Fibroblast of lung (primary cell): ENCODE data around the gene SLC35A4. TPM values are rescaled to one million over a fixed set of nuclear protein-coding genes. Genes with fewer than 3 reads are reported as not detected.

Source experiments
- DNase-seq, 2 donors: peaks; one replicate each; pipeline versions ENCODE4 v3.0.0 to v3.0.0-alpha.2; 2010; ENCODE audit warnings: low read depth in 2 of 2
- H2AFZ ChIP-seq: 2 replicates; pipeline ENCODE4 v1.5.1; 2012; ENCODE audit warnings: low read length, control low read depth, inconsistent platforms
- H3K27ac ChIP-seq: 2 replicates; pipeline ENCODE4 v1.5.1; 2011; ENCODE audit warnings: low read length, control low read depth; ENCODE audit not compliant: insufficient read depth
- H3K27me3 ChIP-seq: 2 replicates; pipeline ENCODE4 v1.5.1; 2011; ENCODE audit warnings: mild to moderate bottlenecking, low read length; ENCODE audit not compliant: control insufficient read depth, insufficient read depth
- H3K36me3 ChIP-seq: 2 replicates; pipeline ENCODE4 v1.5.1; 2011; ENCODE audit warnings: low read length; ENCODE audit not compliant: control insufficient read depth, insufficient read depth
- H3K4me1 ChIP-seq: 2 replicates; pipeline ENCODE4 v1.5.1; 2011; ENCODE audit warnings: low read length; ENCODE audit not compliant: control insufficient read depth, insufficient read depth; ENCODE audit errors: extremely low read depth
- H3K4me2 ChIP-seq: 2 replicates; pipeline ENCODE4 v1.5.1; 2011; ENCODE audit warnings: low read length, control low read depth; ENCODE audit not compliant: insufficient read depth; ENCODE audit errors: extremely low read depth
- H3K4me3 ChIP-seq, 4 experiments: fragments of 200-600 bp in 1 of 4; sonication (generic) in 1 of 4; replicated peaks in 1 of 4; 2 replicates each; pipeline ENCODE4 v1.5.1; 2011 to 2016; ENCODE audit warnings: low read length in 4 of 4, low read depth in 3 of 4, mild to moderate bottlenecking in 3 of 4, control low read depth in 2 of 4, inconsistent platforms in 1 of 4, mixed read lengths in 1 of 4; ENCODE audit not compliant: insufficient read depth in 1 of 4; ENCODE audit errors: control extremely low read depth in 1 of 4
- H3K79me2 ChIP-seq: 2 replicates; pipeline ENCODE4 v1.5.1; 2012; ENCODE audit warnings: mild to moderate bottlenecking, low read length, inconsistent platforms; ENCODE audit not compliant: control insufficient read depth, insufficient read depth
- H3K9ac ChIP-seq: 2 replicates; pipeline ENCODE4 v1.5.1; 2011; ENCODE audit warnings: mild to moderate bottlenecking, low read length, control low read depth; ENCODE audit not compliant: insufficient read depth
- H3K9me3 ChIP-seq: 2 replicates; pipeline ENCODE4 v1.5.1; 2012; ENCODE audit warnings: low read depth, low read length; ENCODE audit not compliant: control insufficient read depth, insufficient read depth
- H4K20me1 ChIP-seq: 2 replicates; pipeline ENCODE4 v1.5.1; 2011; ENCODE audit warnings: low read length; ENCODE audit not compliant: control insufficient read depth, insufficient read depth; ENCODE audit errors: extremely low read depth
- EZH2 ChIP-seq: IDR thresholded peaks from 2 replicates; pipeline ENCODE4 v1.5.1; 2012; ENCODE audit warnings: low read length, control low read depth, mild to moderate bottlenecking; ENCODE audit errors: missing control alignments
- polyA plus RNA-seq, 2 donors: library from polyadenylated mRNA; depleted of rRNA in 1 of 2; stranded (reverse) in 1 of 2; unstranded in 1 of 2; fragments of >200 nt; gene quantifications; 2 replicates each; pipeline ENCODE4 v1.2.1, GENCODE V29; 2011 to 2012; ENCODE audit warnings: missing spikeins in 1 of 2
- total RNA-seq: library from RNA; depleted of rRNA; stranded (reverse); fragments of >200 nt; gene quantifications from 2 replicates; pipeline ENCODE4 v1.2.1, GENCODE V29; 2014
- TF ChIP-seq, protein P1 (sequence below), 2 donors: IDR thresholded peaks in 1 of 2; conservative IDR thresholded peaks in 1 of 2; 1 replicate in 1 of 2; 2 replicates in 1 of 2; pipeline ENCODE4 v1.5.1; 2011 to 2012; ENCODE audit warnings: low read length in 2 of 2, control low read depth in 1 of 2, inconsistent platforms in 1 of 2, low read depth in 1 of 2, mild to moderate bottlenecking in 1 of 2

The SLC35A4 gene
- total and polyA plus RNA-seq, 2 donors (not counting 1 experiment from before 2014, with no cell fraction given) = 21.5 to 79.2 TPM

DNA sequence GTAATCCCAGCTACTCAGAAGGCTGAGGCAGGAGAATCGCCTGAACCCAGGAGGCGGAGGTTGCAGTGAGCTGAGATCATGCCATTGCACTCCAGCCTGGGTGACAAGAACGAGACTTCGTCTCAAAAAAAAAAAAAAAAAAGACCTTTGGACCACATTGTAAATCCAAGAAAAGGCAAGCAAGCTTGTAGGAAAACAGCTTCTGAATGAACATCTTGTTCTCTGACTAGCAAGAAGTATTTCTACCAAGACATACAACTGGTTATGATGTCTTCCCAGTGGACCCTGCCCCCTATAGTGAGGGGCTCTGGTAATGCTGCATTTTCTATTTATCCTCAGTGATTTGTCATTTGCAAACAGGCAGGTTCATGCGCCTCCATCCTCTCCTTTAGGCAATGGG is 21.7 kb upstream of the SLC35A4 start:
- Histone ChIP-seq H3K9ac (no peak overlapping the region), H3K4me1 (peaks cover 8% of the 10 kb centered on the region), H3K4me2 (no peak overlapping the region), H3K9me3 (no peaks in the 10 kb centered on the region), H3K27ac (no peak overlapping the region), H3K4me3 (no peak overlapping the region), H2AFZ (no peak overlapping the region), H3K79me2 (no peaks in the 10 kb centered on the region), H4K20me1 (no peaks in the 10 kb centered on the region), H3K27me3 (no peaks in the 10 kb centered on the region), H3K36me3 (peaks cover 2% of the 10 kb centered on the region)
- no peak for DNase-seq
- TF ChIP-seq EZH2 = no peak
- TF ChIP-seq, protein P1, sequence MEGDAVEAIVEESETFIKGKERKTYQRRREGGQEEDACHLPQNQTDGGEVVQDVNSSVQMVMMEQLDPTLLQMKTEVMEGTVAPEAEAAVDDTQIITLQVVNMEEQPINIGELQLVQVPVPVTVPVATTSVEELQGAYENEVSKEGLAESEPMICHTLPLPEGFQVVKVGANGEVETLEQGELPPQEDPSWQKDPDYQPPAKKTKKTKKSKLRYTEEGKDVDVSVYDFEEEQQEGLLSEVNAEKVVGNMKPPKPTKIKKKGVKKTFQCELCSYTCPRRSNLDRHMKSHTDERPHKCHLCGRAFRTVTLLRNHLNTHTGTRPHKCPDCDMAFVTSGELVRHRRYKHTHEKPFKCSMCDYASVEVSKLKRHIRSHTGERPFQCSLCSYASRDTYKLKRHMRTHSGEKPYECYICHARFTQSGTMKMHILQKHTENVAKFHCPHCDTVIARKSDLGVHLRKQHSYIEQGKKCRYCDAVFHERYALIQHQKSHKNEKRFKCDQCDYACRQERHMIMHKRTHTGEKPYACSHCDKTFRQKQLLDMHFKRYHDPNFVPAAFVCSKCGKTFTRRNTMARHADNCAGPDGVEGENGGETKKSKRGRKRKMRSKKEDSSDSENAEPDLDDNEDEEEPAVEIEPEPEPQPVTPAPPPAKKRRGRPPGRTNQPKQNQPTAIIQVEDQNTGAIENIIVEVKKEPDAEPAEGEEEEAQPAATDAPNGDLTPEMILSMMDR (conservative IDR thresholded peaks at IDR 0.05 in 1 of 2, IDR thresholded peaks at IDR 0.05 in 1 of 2; ENCODE audit: low read depth in 1 of 2, low read length in 2 of 2) = no peak

GRCh38 chr5:140544986-140545385 is 19.6 kb upstream of the SLC35A4 start:
- no peaks in the 10 kb centered on the region for H3K79me2 ChIP-seq
- no peak overlapping the region for H3K4me3 ChIP-seq
- no peak for DNase-seq
- no peak overlapping the region for H2AFZ ChIP-seq
- H4K20me1 ChIP-seq = peaks cover 2% of the 10 kb centered on the region
- no peak overlapping the region for H3K9ac ChIP-seq
- H3K4me1 ChIP-seq = peaks cover 15% of the 10 kb centered on the region
- H3K9me3 ChIP-seq = no peaks in the 10 kb centered on the region
- TF ChIP-seq, protein P1 (conservative IDR thresholded peaks at IDR 0.05 in 1 of 2, IDR thresholded peaks at IDR 0.05 in 1 of 2; ENCODE audit: low read depth in 1 of 2, low read length in 2 of 2) = no peak
- no peak for TF ChIP-seq EZH2
- H3K4me2 ChIP-seq = no peak overlapping the region
- H3K36me3 ChIP-seq = peaks cover 6% of the 10 kb centered on the region
- H3K27ac ChIP-seq = no peak overlapping the region
- no peaks in the 10 kb centered on the region for H3K27me3 ChIP-seq

GRCh38 chr5:140545606-140546005 is 19.0 kb upstream of the SLC35A4 start:
- no peak overlapping the region for H3K27ac ChIP-seq
- no peak overlapping the region for H2AFZ ChIP-seq
- peaks cover 11% of the 10 kb centered on the region for H3K36me3 ChIP-seq
- no peak for DNase-seq
- H3K79me2 ChIP-seq = no peaks in the 10 kb centered on the region
- peaks cover 15% of the 10 kb centered on the region for H3K4me1 ChIP-seq
- no peak overlapping the region for H3K9ac ChIP-seq
- H4K20me1 ChIP-seq = peaks cover 2% of the 10 kb centered on the region
- TF ChIP-seq EZH2 = no peak
- TF ChIP-seq, protein P1 (conservative IDR thresholded peaks at IDR 0.05 in 1 of 2, IDR thresholded peaks at IDR 0.05 in 1 of 2; ENCODE audit: low read depth in 1 of 2, low read length in 2 of 2) = no peak
- no peaks in the 10 kb centered on the region for H3K27me3 ChIP-seq
- no peak overlapping the region for H3K4me3 ChIP-seq
- no peak overlapping the region for H3K4me2 ChIP-seq
- no peaks in the 10 kb centered on the region for H3K9me3 ChIP-seq
